GM23338 (cell line): ENCODE data around the gene LATS1.

Experiments
- CTCF ChIP-seq, 2 experiments: fragments of 200-600 bp in 1 of 2; sonication (generic) in 1 of 2; conservative IDR thresholded peaks; 2 replicates each; pipeline versions ENCODE4 v1.5.1 to v1.6.1; 2016 to 2017; ENCODE audit warnings: antibody characterized with exemption in 2 of 2, low read depth in 2 of 2, mild to moderate bottlenecking in 2 of 2, moderate library complexity in 1 of 2
- EZH2 ChIP-seq: fragments of 200-600 bp; sonication (generic); IDR thresholded peaks from one replicate; pipeline ENCODE4 v1.8.0; 2017; ENCODE audit warnings: antibody characterized with exemption, mild to moderate bottlenecking, low read depth; ENCODE audit not compliant: unreplicated experiment
- EZH2phosphoT487 ChIP-seq: fragments of 200-600 bp; sonication (generic); IDR thresholded peaks from one replicate; pipeline ENCODE4 v1.8.1; 2018; ENCODE audit warnings: antibody characterized with exemption; ENCODE audit not compliant: unreplicated experiment
- NANOG ChIP-seq: IDR thresholded peaks from 2 replicates; pipeline ENCODE4 v1.6.1; 2016; ENCODE audit warnings: antibody characterized with exemption, borderline replicate concordance
- POLR2AphosphoS5 ChIP-seq: IDR thresholded peaks from 2 replicates; pipeline ENCODE4 v1.6.1; 2016; ENCODE audit warnings: antibody characterized with exemption, low read depth
- REST ChIP-seq: IDR thresholded peaks from one replicate; pipeline ENCODE4 v1.6.1; 2018; ENCODE audit warnings: antibody characterized with exemption; ENCODE audit not compliant: unreplicated experiment
- STAT1 ChIP-seq: IDR thresholded peaks from one replicate; pipeline ENCODE4 v1.6.1; 2016; ENCODE audit warnings: antibody characterized with exemption; ENCODE audit not compliant: unreplicated experiment
- ZNF331 ChIP-seq: fragments of 250-450 bp; sonication (Bioruptor Pico); IDR thresholded peaks from 2 replicates; pipeline ENCODE4 v1.5.0; 2020; ENCODE audit warnings: low read depth, mild to moderate bottlenecking, moderate library complexity

DNA sequence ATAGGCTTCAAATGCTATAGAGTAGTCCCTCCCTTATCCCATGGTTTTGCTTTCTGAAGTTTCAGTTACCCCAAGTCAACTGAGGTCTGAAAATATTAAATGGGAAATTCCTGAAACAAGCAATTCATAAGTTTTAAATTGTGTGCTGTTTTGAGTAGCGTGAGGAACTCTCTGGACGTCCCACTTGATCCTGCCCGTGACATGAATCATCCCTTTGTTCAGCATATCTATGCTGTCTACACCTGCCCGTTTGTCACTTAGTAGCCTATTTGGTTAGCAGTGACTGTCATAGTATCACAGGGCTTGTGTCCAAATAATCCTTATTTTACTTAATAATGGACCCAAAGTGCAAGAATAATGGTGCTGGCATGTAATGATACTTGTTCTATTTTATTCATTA lies 36.6 kb upstream of the LATS1 start:
- TF ChIP-seq POLR2AphosphoS5 = no peak
- no peak for TF ChIP-seq CTCF (conservative IDR thresholded peaks at IDR 0.05; ENCODE audit: low read depth in 2 of 2)
- no peak for TF ChIP-seq REST
- no peak for TF ChIP-seq EZH2
- TF ChIP-seq NANOG = no peak
- TF ChIP-seq EZH2phosphoT487 = no peak
- TF ChIP-seq STAT1 = no peak
- TF ChIP-seq ZNF331 (CRISPR knock-in tag) = no peak
